KG1 (cell line): ENCODE results near the gene TRPV3.
"Not testable (repeated sequence)": the region's sequence is repeated elsewhere in the genome, so short reads cannot be mapped to it uniquely, and the experiment has no call there.

ENCODE experiments used
- DNase-seq: peaks from one replicate; lab custom pipeline; 2025; lab: John Stamatoyannopoulos, UW

The TRPV3 gene

GRCh38 chr17:3524024-3524423 lies 33.6 kb downstream of the TRPV3 start:
- DNase-seq, result no peak

- not testable (repeated sequence) for DNase-seq
These were observed 38.1 kb downstream of the TRPV3 start for GRCh38 chr17:3519472-3519871.

- DNase-seq, result no peak
These were observed 42.7 kb downstream of the TRPV3 start for GRCh38 chr17:3514873-3515272.

GRCh38 chr17:3514167-3514566 lies 43.4 kb downstream of the TRPV3 start:
- DNase-seq, result not testable (repeated sequence)

GRCh38 chr17:3513305-3514035 lies 44.1 kb downstream of the TRPV3 start:
- DNase-seq, result no peak

- DNase-seq, result no peak
These were observed 45.0 kb downstream of the TRPV3 start for GRCh38 chr17:3512505-3513171.

- DNase-seq, result no peak
These were observed 45.6 kb downstream of the TRPV3 start for GRCh38 chr17:3511852-3512504.

GRCh38 chr17:3510090-3510489 lies 47.5 kb downstream of the TRPV3 start:
- no peak for DNase-seq

GRCh38 chr17:3507869-3508268 lies 49.7 kb downstream of the TRPV3 start:
- no peak for DNase-seq

GRCh38 chr17:3507071-3507470 lies 50.5 kb downstream of the TRPV3 start:
- DNase-seq, result no peak

GRCh38 chr17:3506054-3506453 lies 51.6 kb downstream of the TRPV3 start:
- DNase-seq, result no peak

- no peak for DNase-seq
These were observed 52.6 kb downstream of the TRPV3 start for GRCh38 chr17:3505008-3505407.

- DNase-seq, result no peak
These were observed 54.3 kb downstream of the TRPV3 start for GRCh38 chr17:3503285-3503684.

- DNase-seq, result no peak
These were observed 55.1 kb downstream of the TRPV3 start for GRCh38 chr17:3502466-3502865.

GRCh38 chr17:3501344-3501743 lies 56.3 kb downstream of the TRPV3 start:
- DNase-seq, result no peak

GRCh38 chr17:3497101-3497500 lies 60.5 kb downstream of the TRPV3 start:
- no peak for DNase-seq

GRCh38 chr17:3485481-3486068 lies 72.0 kb downstream of the TRPV3 start:
- no peak for DNase-seq

GRCh38 chr17:3482852-3483251 lies 74.8 kb downstream of the TRPV3 start:
- DNase-seq, result no peak

- no peak for DNase-seq
These were observed 77.6 kb downstream of the TRPV3 start for GRCh38 chr17:3479988-3480387.

- no peak for DNase-seq
These were observed 81.6 kb downstream of the TRPV3 start, which contains the start of gene ASPA for GRCh38 chr17:3475812-3476610. ASPA (plus strand) TSS chr17:3475997; CDS start chr17:3476160, 163 bp downstream.

- DNase-seq, result no peak
These were observed 82.3 kb downstream of the TRPV3 start for GRCh38 chr17:3475251-3475685.

- no peak for DNase-seq
These were observed 83.4 kb downstream of the TRPV3 start for GRCh38 chr17:3474212-3474611.
